ENCODE data around the gene FCHSD2. TPM values are rescaled to one million over a fixed set of nuclear protein-coding genes. Genes with fewer than 3 reads are reported as not detected.

The FCHSD2 gene
- total RNA-seq, 1 donor from 2014 or later, result 69.5 TPM

GRCh38 chr11:73024639-73025038, 117.5 kb downstream of the FCHSD2 start:
- Mint-ChIP-seq H3K27me3 (ENCODE audit: low read depth) (no peaks in the 10 kb centered on the region), H3K9me3 (ENCODE audit: low read depth) (peaks cover 29% of the 10 kb centered on the region), H3K4me1 (ENCODE audit: low read depth) (peaks cover 3% of the 10 kb centered on the region), H3K27ac (ENCODE audit: unreplicated experiment) (no peak overlapping the region), H3K36me3 (ENCODE audit: low read depth) (peaks cover 19% of the 10 kb centered on the region), H3K4me3 (ENCODE audit: unreplicated experiment) (no peak overlapping the region)
- DNase-seq (ENCODE audit: low spot score), result no peak
- TF ChIP-seq CTCF (IDR thresholded peaks at IDR 0.05), result no peak

GRCh38 chr11:73019996-73020395, 122.1 kb downstream of the FCHSD2 start:
- DNase-seq (ENCODE audit: low spot score), result no peak
- Mint-ChIP-seq H3K4me1 (ENCODE audit: low read depth) (no peaks in the 10 kb centered on the region), H3K9me3 (ENCODE audit: low read depth) (peaks cover 20% of the 10 kb centered on the region), H3K4me3 (ENCODE audit: unreplicated experiment) (no peak overlapping the region), H3K27me3 (ENCODE audit: low read depth) (no peaks in the 10 kb centered on the region), H3K27ac (ENCODE audit: unreplicated experiment) (no peak overlapping the region), H3K36me3 (ENCODE audit: low read depth) (peaks cover 12% of the 10 kb centered on the region)
- TF ChIP-seq CTCF (IDR thresholded peaks at IDR 0.05), result no peak

GRCh38 chr11:73019449-73019848, 122.7 kb downstream of the FCHSD2 start:
- TF ChIP-seq CTCF (IDR thresholded peaks at IDR 0.05), result no peak
- no peaks in the 10 kb centered on the region for H3K27me3 Mint-ChIP-seq (ENCODE audit: low read depth)
- H3K27ac Mint-ChIP-seq (ENCODE audit: unreplicated experiment), result no peak overlapping the region
- peaks cover 14% of the 10 kb centered on the region for H3K9me3 Mint-ChIP-seq (ENCODE audit: low read depth)
- H3K4me3 Mint-ChIP-seq (ENCODE audit: unreplicated experiment), result no peak overlapping the region
- H3K36me3 Mint-ChIP-seq (ENCODE audit: low read depth), result peaks cover 9% of the 10 kb centered on the region
- H3K4me1 Mint-ChIP-seq (ENCODE audit: low read depth), result no peaks in the 10 kb centered on the region
- DNase-seq (ENCODE audit: low spot score), result no peak

- no peak for TF ChIP-seq CTCF (IDR thresholded peaks at IDR 0.05)
- no peaks in the 10 kb centered on the region for H3K27me3 Mint-ChIP-seq (ENCODE audit: low read depth)
- peaks cover 5% of the 10 kb centered on the region for H3K36me3 Mint-ChIP-seq (ENCODE audit: low read depth)
- H3K9me3 Mint-ChIP-seq (ENCODE audit: low read depth), result peaks cover 8% of the 10 kb centered on the region
- no peak for DNase-seq (ENCODE audit: low spot score)
- H3K4me3 Mint-ChIP-seq (ENCODE audit: unreplicated experiment), result no peak overlapping the region
- no peak overlapping the region for H3K27ac Mint-ChIP-seq (ENCODE audit: unreplicated experiment)
- H3K4me1 Mint-ChIP-seq (ENCODE audit: low read depth), result no peaks in the 10 kb centered on the region
These were observed 123.3 kb downstream of the FCHSD2 start for GRCh38 chr11:73018856-73019255.

GRCh38 chr11:73017024-73017751, 124.9 kb downstream of the FCHSD2 start:
- peaks cover 2% of the 10 kb centered on the region for H3K36me3 Mint-ChIP-seq (ENCODE audit: low read depth)
- H3K4me3 Mint-ChIP-seq (ENCODE audit: unreplicated experiment), result no peak overlapping the region
- H3K4me1 Mint-ChIP-seq (ENCODE audit: low read depth), result peaks cover 10% of the 10 kb centered on the region
- no peaks in the 10 kb centered on the region for H3K27me3 Mint-ChIP-seq (ENCODE audit: low read depth)
- no peak overlapping the region for H3K27ac Mint-ChIP-seq (ENCODE audit: unreplicated experiment)
- peaks cover 5% of the 10 kb centered on the region for H3K9me3 Mint-ChIP-seq (ENCODE audit: low read depth)
- DNase-seq (ENCODE audit: low spot score), result no peak
- TF ChIP-seq CTCF (IDR thresholded peaks at IDR 0.05), result no peak
